OCI-LY3 (cell line): ENCODE data around the gene IL17RB.

Experiments
- EZH2phosphoT487 ChIP-seq: fragments of 200-600 bp; shearing (Covaris generic); IDR thresholded peaks from 2 replicates; pipeline ENCODE4 v1.6.1; 2018; ENCODE audit warnings: antibody characterized with exemption, mixed run types, low read depth
- TF ChIP-seq, protein P1 (sequence below): fragments of 200-600, 300-600 bp; sonication (generic); IDR thresholded peaks from 2 replicates; pipeline ENCODE4 v1.5.1; 2014; ENCODE audit warnings: antibody characterized with exemption, low read length, low read depth

GRCh38 chr3:53821631-53822121, 24.7 kb upstream of the IL17RB start:
- TF ChIP-seq, protein P1, sequence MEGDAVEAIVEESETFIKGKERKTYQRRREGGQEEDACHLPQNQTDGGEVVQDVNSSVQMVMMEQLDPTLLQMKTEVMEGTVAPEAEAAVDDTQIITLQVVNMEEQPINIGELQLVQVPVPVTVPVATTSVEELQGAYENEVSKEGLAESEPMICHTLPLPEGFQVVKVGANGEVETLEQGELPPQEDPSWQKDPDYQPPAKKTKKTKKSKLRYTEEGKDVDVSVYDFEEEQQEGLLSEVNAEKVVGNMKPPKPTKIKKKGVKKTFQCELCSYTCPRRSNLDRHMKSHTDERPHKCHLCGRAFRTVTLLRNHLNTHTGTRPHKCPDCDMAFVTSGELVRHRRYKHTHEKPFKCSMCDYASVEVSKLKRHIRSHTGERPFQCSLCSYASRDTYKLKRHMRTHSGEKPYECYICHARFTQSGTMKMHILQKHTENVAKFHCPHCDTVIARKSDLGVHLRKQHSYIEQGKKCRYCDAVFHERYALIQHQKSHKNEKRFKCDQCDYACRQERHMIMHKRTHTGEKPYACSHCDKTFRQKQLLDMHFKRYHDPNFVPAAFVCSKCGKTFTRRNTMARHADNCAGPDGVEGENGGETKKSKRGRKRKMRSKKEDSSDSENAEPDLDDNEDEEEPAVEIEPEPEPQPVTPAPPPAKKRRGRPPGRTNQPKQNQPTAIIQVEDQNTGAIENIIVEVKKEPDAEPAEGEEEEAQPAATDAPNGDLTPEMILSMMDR = no peak
- TF ChIP-seq EZH2phosphoT487 = no peak
